GM18909 (cell line): ENCODE data around the gene MTHFSD.

Source experiments
- ATAC-seq: cut with Tn5 transposase; IDR thresholded peaks from one replicate; pipeline ENCODE4 v1.9.1; 2021; ENCODE audit warnings: mild to moderate bottlenecking; ENCODE audit not compliant: unreplicated experiment, poor library complexity

The MTHFSD gene

GRCh38 chr16:86531191-86531545, 23.9 kb downstream of the MTHFSD start:
- ATAC-seq = no peak

- no peak for ATAC-seq
Measured at GRCh38 chr16:86530251-86531190, 24.5 kb downstream of the MTHFSD start.

GRCh38 chr16:86529160-86529559, 25.9 kb downstream of the MTHFSD start:
- ATAC-seq = no peak

- no peak for ATAC-seq
Measured at GRCh38 chr16:86528061-86528929, 26.7 kb downstream of the MTHFSD start.

GRCh38 chr16:86527366-86527765, 27.7 kb downstream of the MTHFSD start:
- ATAC-seq = no peak

- ATAC-seq = no peak
Measured at GRCh38 chr16:86525696-86526095, 29.3 kb downstream of the MTHFSD start.

- ATAC-seq = no peak
Measured at GRCh38 chr16:86524029-86524428, 31.0 kb downstream of the MTHFSD start.

GRCh38 chr16:86523166-86523740, 31.8 kb downstream of the MTHFSD start:
- ATAC-seq = no peak

- no peak for ATAC-seq
Measured at GRCh38 chr16:86522634-86523033, 32.4 kb downstream of the MTHFSD start.

- ATAC-seq = no peak
Measured at GRCh38 chr16:86521236-86522197, 33.5 kb downstream of the MTHFSD start.

- ATAC-seq = no peak
Measured at GRCh38 chr16:86520317-86521210, 34.5 kb downstream of the MTHFSD start.

GRCh38 chr16:86519649-86520316, 35.3 kb downstream of the MTHFSD start:
- ATAC-seq = no peak

GRCh38 chr16:86519007-86519648, 35.9 kb downstream of the MTHFSD start:
- no peak for ATAC-seq

GRCh38 chr16:86517652-86518258, 37.3 kb downstream of the MTHFSD start:
- no peak for ATAC-seq

GRCh38 chr16:86517033-86517432, 38.0 kb downstream of the MTHFSD start:
- no peak for ATAC-seq

GRCh38 chr16:86516623-86517003, 38.4 kb downstream of the MTHFSD start:
- ATAC-seq = no peak
